Dendritic cell treated with granulocyte-macrophage colony-stimulating factor and Interleukin-4, amounts not matched to agents 40 ng/mL and 50 ng/mL, for 4 days (primary cell): ENCODE results near the gene CD1D.

Source experiments
- H3K27ac Mint-ChIP-seq: one replicate; pipeline ENCODE4 v1.8.0; 2022; ENCODE audit warnings: mild to moderate bottlenecking, mixed read lengths
- H3K27me3 Mint-ChIP-seq: one replicate; pipeline ENCODE4 v1.8.0; 2022; ENCODE audit warnings: mild to moderate bottlenecking, mixed read lengths
- H3K36me3 Mint-ChIP-seq: one replicate; pipeline ENCODE4 v1.8.0; 2022; ENCODE audit warnings: low read depth, mixed read lengths
- H3K4me1 Mint-ChIP-seq: one replicate; pipeline ENCODE4 v1.8.0; 2022; ENCODE audit warnings: low read depth, mixed read lengths
- H3K4me3 Mint-ChIP-seq: one replicate; pipeline ENCODE4 v1.8.0; 2022; ENCODE audit warnings: mild to moderate bottlenecking, moderate library complexity, mixed read lengths
- H3K9me3 Mint-ChIP-seq: one replicate; pipeline ENCODE4 v1.8.0; 2022; ENCODE audit warnings: mixed read lengths
- intact Hi-C: fragments of 100-400 bp; cut with micrococcal nuclease; formaldehyde crosslinking; loops from one replicate; pipeline ENCODE4 v1.15.0; 2022

The CD1D gene

GRCh38 chr1:158180741-158181576, at the start of gene CD1D:
Gene CD1D, plus strand, starts transcription at chr1:158180895. Its CDS starts 207 bp downstream, at chr1:158181102.
- Mint-ChIP-seq H3K9me3 (no peaks in the 10 kb centered on the region), H3K27ac (peak within 1 kb of the TSS; percentile 78), H3K4me3 (peak within 1 kb of the TSS; percentile 89), H3K4me1 (peaks cover 72% of the 10 kb centered on the region), H3K27me3 (peaks cover 10% of the 10 kb centered on the region), H3K36me3 (peaks cover 6% of the 10 kb centered on the region)
- intact Hi-C loops, result no loop called here

GRCh38 chr1:158131217-158131616, 49.5 kb upstream of the CD1D start:
- no peaks in the 10 kb centered on the region for H3K36me3 Mint-ChIP-seq
- no peaks in the 10 kb centered on the region for H3K9me3 Mint-ChIP-seq
- H3K4me3 Mint-ChIP-seq, result no peak overlapping the region
- H3K27ac Mint-ChIP-seq, result no peak overlapping the region
- intact Hi-C loops, result no loop called here
- H3K27me3 Mint-ChIP-seq, result peaks cover 1% of the 10 kb centered on the region
- H3K4me1 Mint-ChIP-seq, result peaks cover 4% of the 10 kb centered on the region

GRCh38 chr1:158140764-158141192, 39.9 kb upstream of the CD1D start:
- intact Hi-C loops, result no loop called here
- no peaks in the 10 kb centered on the region for H3K27me3 Mint-ChIP-seq
- no peak overlapping the region for H3K27ac Mint-ChIP-seq
- no peaks in the 10 kb centered on the region for H3K36me3 Mint-ChIP-seq
- peaks cover 10% of the 10 kb centered on the region for H3K4me1 Mint-ChIP-seq
- H3K9me3 Mint-ChIP-seq, result peaks cover under 1% of the 10 kb centered on the region
- H3K4me3 Mint-ChIP-seq, result no peak overlapping the region

GRCh38 chr1:158145173-158145719, 35.4 kb upstream of the CD1D start:
- Mint-ChIP-seq H3K27me3 (no peaks in the 10 kb centered on the region), H3K36me3 (peaks cover 6% of the 10 kb centered on the region), H3K4me3 (no peak overlapping the region), H3K9me3 (peaks cover 17% of the 10 kb centered on the region), H3K4me1 (peaks cover 48% of the 10 kb centered on the region), H3K27ac (no peak overlapping the region)
- intact Hi-C loops, result no loop called here

- intact Hi-C loops, result no loop called here
- Mint-ChIP-seq H3K36me3 (peaks cover 6% of the 10 kb centered on the region), H3K9me3 (peaks cover 17% of the 10 kb centered on the region), H3K27me3 (no peaks in the 10 kb centered on the region), H3K27ac (no peak overlapping the region), H3K4me3 (no peak overlapping the region), H3K4me1 (peaks cover 50% of the 10 kb centered on the region)
Observed at GRCh38 chr1:158146165-158146564, 34.5 kb upstream of the CD1D start.

- Mint-ChIP-seq H3K27me3 (no peaks in the 10 kb centered on the region), H3K9me3 (peaks cover 17% of the 10 kb centered on the region), H3K27ac (peak overlapping the region; percentile 31), H3K36me3 (peaks cover 6% of the 10 kb centered on the region), H3K4me3 (no peak overlapping the region), H3K4me1 (peaks cover 56% of the 10 kb centered on the region)
- intact Hi-C loops, result no loop called here
Observed at GRCh38 chr1:158146739-158147138, 34.0 kb upstream of the CD1D start.

GRCh38 chr1:158147401-158147800, 33.3 kb upstream of the CD1D start:
- Mint-ChIP-seq H3K27ac (peak overlapping the region; percentile 31), H3K4me3 (peak overlapping the region; percentile 13), H3K4me1 (peaks cover 63% of the 10 kb centered on the region), H3K9me3 (peaks cover 17% of the 10 kb centered on the region), H3K27me3 (no peaks in the 10 kb centered on the region), H3K36me3 (peaks cover 6% of the 10 kb centered on the region)
- intact Hi-C loops, result no loop called here

GRCh38 chr1:158147869-158148268, 32.8 kb upstream of the CD1D start:
- peaks cover 6% of the 10 kb centered on the region for H3K36me3 Mint-ChIP-seq
- H3K27me3 Mint-ChIP-seq, result no peaks in the 10 kb centered on the region
- peaks cover 67% of the 10 kb centered on the region for H3K4me1 Mint-ChIP-seq
- peaks cover 17% of the 10 kb centered on the region for H3K9me3 Mint-ChIP-seq
- H3K27ac Mint-ChIP-seq, result peak overlapping the region; percentile 80
- intact Hi-C loops, result no loop called here
- peak overlapping the region; percentile 41 for H3K4me3 Mint-ChIP-seq

GRCh38 chr1:158148468-158148867, 32.2 kb upstream of the CD1D start:
- Mint-ChIP-seq H3K4me3 (peak overlapping the region; percentile 75), H3K27ac (peak overlapping the region; percentile 80), H3K4me1 (peaks cover 73% of the 10 kb centered on the region), H3K36me3 (peaks cover 6% of the 10 kb centered on the region), H3K27me3 (no peaks in the 10 kb centered on the region), H3K9me3 (peaks cover 17% of the 10 kb centered on the region)
- intact Hi-C loops, result no loop called here

- intact Hi-C loops, result no loop called here
- peaks cover 80% of the 10 kb centered on the region for H3K4me1 Mint-ChIP-seq
- peaks cover 6% of the 10 kb centered on the region for H3K36me3 Mint-ChIP-seq
- H3K27ac Mint-ChIP-seq, result peak overlapping the region; percentile 80
- H3K4me3 Mint-ChIP-seq, result peak overlapping the region; percentile 75
- H3K9me3 Mint-ChIP-seq, result peaks cover 17% of the 10 kb centered on the region
- no peaks in the 10 kb centered on the region for H3K27me3 Mint-ChIP-seq
Observed at GRCh38 chr1:158149175-158149574, 31.5 kb upstream of the CD1D start.

GRCh38 chr1:158149577-158150269, 31.0 kb upstream of the CD1D start:
- Mint-ChIP-seq H3K9me3 (peaks cover 17% of the 10 kb centered on the region), H3K27ac (peak overlapping the region; percentile 80), H3K27me3 (no peaks in the 10 kb centered on the region), H3K4me3 (peak overlapping the region; percentile 75), H3K36me3 (peaks cover 6% of the 10 kb centered on the region), H3K4me1 (peaks cover 86% of the 10 kb centered on the region)
- intact Hi-C loops, result loop anchor here (5.0 kb wide), 1 partner anchor 38 kb away; no protein-coding TSS in a partner anchor

- Mint-ChIP-seq H3K4me1 (peaks cover 91% of the 10 kb centered on the region), H3K27me3 (no peaks in the 10 kb centered on the region), H3K9me3 (peaks cover 17% of the 10 kb centered on the region), H3K4me3 (peak overlapping the region; percentile 75), H3K27ac (peak overlapping the region; percentile 80), H3K36me3 (peaks cover 6% of the 10 kb centered on the region)
- intact Hi-C loops, result loop anchor here (5.0 kb wide), 1 partner anchor 37 kb away; no protein-coding TSS in a partner anchor
Observed at GRCh38 chr1:158150523-158150922, 30.2 kb upstream of the CD1D start.

GRCh38 chr1:158153179-158153578, 27.5 kb upstream of the CD1D start:
- Mint-ChIP-seq H3K4me3 (no peak overlapping the region), H3K27ac (no peak overlapping the region), H3K4me1 (peaks cover 77% of the 10 kb centered on the region), H3K36me3 (no peaks in the 10 kb centered on the region), H3K9me3 (no peaks in the 10 kb centered on the region), H3K27me3 (no peaks in the 10 kb centered on the region)
- intact Hi-C loops, result loop anchor here (5.0 kb wide), 1 partner anchor 34 kb away; no protein-coding TSS in a partner anchor
